Uterus (tissue), 4 donors: Measurements from ENCODE around the gene BTBD2. TPM values are rescaled to one million over a fixed set of nuclear protein-coding genes. Genes with fewer than 3 reads are reported as not detected.

Experiments used
- DNase-seq, 2 donors: peaks; one replicate each; pipeline ENCODE4 v3.0.0-alpha.2; 2019 to 2020
- H3K27ac ChIP-seq, 2 donors: fragments of 200-600 bp; sonication (generic); 1 replicate in 1 of 2; 2 replicates in 1 of 2; pipeline ENCODE4 v1.5.1; 2016 to 2018
- H3K27me3 ChIP-seq, 2 donors: fragments of 200-600 bp; sonication (generic); one replicate each; pipeline ENCODE4 v1.5.1; 2018 to 2019; ENCODE audit warnings: control low read depth in 1 of 2
- H3K36me3 ChIP-seq, 2 donors: fragments of 200-600 bp; sonication (generic); one replicate each; pipeline ENCODE4 v1.5.1; 2019; ENCODE audit warnings: control low read depth in 1 of 2
- H3K4me1 ChIP-seq, 2 donors: fragments of 200-600 bp; sonication (generic); one replicate each; pipeline ENCODE4 v1.5.1; 2018 to 2019; ENCODE audit warnings: control low read depth in 1 of 2
- H3K4me3 ChIP-seq, 2 donors: fragments of 200-600 bp; sonication (generic); 1 replicate in 1 of 2; 2 replicates in 1 of 2; pipeline ENCODE4 v1.5.1; 2018 to 2019; ENCODE audit warnings: mild to moderate bottlenecking in 1 of 2
- H3K9me3 ChIP-seq, 2 donors: fragments of 200-600 bp; sonication (generic); one replicate each; pipeline ENCODE4 v1.5.1; 2019; ENCODE audit warnings: control low read depth in 1 of 2
- POLR2A ChIP-seq, 2 donors: fragments of 450-650 bp; IDR thresholded peaks; one replicate each; pipeline ENCODE4 v1.6.1; 2016; ENCODE audit warnings: antibody characterized with exemption in 2 of 2, mild to moderate bottlenecking in 1 of 2, moderate library complexity in 1 of 2
- intact Hi-C: fragments of 100-400 bp; cut with DNase I; formaldehyde crosslinking; loops from one replicate; pipeline ENCODE4 v1.15.1; 2023; ENCODE audit warnings: low total_unique reads
- total RNA-seq, 4 donors: library from RNA; depleted of rRNA in 3 of 4; stranded (reverse); fragments of >200 nt in 3 of 4; gene quantifications; one replicate each; pipeline versions ENCODE4 v1.1.0 to v1.2.4, GENCODE V29; 2014 to 2023
- TF ChIP-seq, protein P1 (sequence below), 4 experiments: fragments of 200-600 bp in 2 of 4; fragments of 450-650 bp in 2 of 4; sonication (generic) in 2 of 4; IDR thresholded peaks; one replicate each; pipeline ENCODE4 v1.5.1; 2016 to 2019; ENCODE audit warnings: antibody characterized with exemption in 4 of 4, mild to moderate bottlenecking in 2 of 4, moderate library complexity in 1 of 4
- donor health status: DM: yes; HTN: yes; CAD: no.

BTBD2 gene
- total RNA-seq, 4 donors from 2014 or later: 48.2 to 105 (median 61.8) TPM

DNA sequence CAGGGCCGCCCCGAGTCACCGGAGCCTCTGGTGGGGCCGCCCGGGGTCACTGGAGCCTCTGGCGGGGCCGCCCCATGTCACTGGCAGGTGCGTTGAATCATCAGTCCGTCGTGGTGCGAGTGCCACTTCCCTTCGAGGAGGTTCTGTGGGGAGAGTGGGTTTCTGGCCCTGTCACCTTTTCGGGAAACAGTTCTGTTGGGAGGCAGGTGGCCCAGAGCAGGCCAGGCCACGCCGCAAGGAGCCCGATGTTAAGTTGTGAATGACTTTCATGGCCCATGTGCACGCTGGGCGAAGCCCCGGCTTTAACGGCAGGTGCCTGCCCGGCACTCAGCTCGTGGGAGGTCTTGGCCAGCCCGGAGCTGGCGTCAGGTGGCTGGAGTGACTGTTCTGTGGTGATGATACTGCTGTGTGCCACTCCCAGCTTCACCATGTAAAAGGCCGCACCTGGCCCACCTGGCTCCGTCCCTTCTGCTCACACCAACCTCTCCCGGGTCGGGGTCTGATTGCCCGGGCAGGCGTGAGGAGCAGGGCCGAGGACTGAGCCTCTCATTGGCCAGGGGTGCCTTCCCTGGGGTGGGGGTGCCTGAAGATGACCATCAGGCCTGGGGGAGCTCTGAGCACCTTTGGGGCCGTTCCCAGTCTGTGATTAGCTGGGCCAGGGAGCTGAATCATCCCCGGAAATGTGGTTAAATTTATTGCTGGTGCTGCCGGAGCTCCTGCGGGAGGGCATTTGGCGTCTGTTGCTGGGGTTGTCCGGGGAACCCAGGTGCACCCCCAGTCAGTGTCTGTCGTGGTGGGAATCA, 45.3 kb downstream of the BTBD2 start:
- no peaks in the 10 kb centered on the region for H3K4me1 ChIP-seq

DNA sequence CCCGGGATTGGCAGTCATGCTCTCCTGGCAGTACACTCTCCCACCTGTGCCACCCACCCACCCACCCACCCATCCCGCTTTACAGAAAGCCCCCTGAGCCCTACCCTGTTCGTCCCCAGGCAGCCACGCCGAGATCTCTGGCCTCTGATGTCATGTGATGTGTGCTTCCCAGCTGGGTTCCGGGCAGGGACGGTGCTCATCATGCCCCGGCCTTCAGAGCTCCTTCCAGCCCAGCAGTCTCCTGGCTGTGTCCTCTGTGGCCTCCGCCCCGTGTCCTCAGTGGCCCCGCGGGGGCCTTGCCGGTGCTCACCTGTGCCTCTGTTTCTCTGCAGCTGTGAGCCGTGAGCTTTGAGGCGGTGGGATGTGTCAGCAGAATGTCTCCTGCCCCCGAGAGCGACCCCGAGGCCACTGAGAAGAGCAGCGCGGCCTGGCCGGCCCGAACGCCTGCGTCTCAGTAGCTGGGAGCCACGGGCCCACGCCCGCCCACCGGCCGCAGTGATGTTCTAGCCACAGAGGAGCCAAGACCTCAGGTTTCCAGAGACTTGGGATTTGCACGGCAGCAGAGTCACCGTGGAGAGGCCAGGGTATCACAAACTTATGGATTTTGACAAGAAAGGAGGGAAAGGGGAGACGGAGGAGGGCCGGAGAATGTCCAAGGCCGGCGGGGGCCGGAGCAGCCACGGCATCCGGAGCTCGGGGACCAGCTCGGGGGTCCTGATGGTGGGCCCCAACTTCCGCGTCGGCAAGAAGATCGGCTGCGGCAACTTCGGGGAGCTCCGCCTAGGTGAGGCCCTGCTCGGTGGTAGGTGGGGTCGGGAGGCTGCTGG, 46.1 kb downstream of the BTBD2 start:
- H3K4me1 ChIP-seq: no peaks in the 10 kb centered on the region
- no peak overlapping the region for H3K4me3 ChIP-seq
- DNase-seq: no peak
- no peaks in the 10 kb centered on the region for H3K27me3 ChIP-seq
- no peak overlapping the region for H3K27ac ChIP-seq
- TF ChIP-seq POLR2A (IDR thresholded peaks at IDR 0.05): no peak
- TF ChIP-seq, protein P1, sequence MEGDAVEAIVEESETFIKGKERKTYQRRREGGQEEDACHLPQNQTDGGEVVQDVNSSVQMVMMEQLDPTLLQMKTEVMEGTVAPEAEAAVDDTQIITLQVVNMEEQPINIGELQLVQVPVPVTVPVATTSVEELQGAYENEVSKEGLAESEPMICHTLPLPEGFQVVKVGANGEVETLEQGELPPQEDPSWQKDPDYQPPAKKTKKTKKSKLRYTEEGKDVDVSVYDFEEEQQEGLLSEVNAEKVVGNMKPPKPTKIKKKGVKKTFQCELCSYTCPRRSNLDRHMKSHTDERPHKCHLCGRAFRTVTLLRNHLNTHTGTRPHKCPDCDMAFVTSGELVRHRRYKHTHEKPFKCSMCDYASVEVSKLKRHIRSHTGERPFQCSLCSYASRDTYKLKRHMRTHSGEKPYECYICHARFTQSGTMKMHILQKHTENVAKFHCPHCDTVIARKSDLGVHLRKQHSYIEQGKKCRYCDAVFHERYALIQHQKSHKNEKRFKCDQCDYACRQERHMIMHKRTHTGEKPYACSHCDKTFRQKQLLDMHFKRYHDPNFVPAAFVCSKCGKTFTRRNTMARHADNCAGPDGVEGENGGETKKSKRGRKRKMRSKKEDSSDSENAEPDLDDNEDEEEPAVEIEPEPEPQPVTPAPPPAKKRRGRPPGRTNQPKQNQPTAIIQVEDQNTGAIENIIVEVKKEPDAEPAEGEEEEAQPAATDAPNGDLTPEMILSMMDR (IDR thresholded peaks at IDR 0.05): no peak
- H3K9me3 ChIP-seq: no peaks in the 10 kb centered on the region
- no peaks in the 10 kb centered on the region for H3K36me3 ChIP-seq
- intact Hi-C loops: no loop called here

More for the DNA sequence above, 45.3 kb downstream of the BTBD2 start:
- H3K36me3 ChIP-seq: no peaks in the 10 kb centered on the region
- no peak for DNase-seq
- no peaks in the 10 kb centered on the region for H3K27me3 ChIP-seq
- no peak overlapping the region for H3K27ac ChIP-seq
- no peak overlapping the region for H3K4me3 ChIP-seq
- H3K9me3 ChIP-seq: no peaks in the 10 kb centered on the region
- intact Hi-C loops: no loop called here
- TF ChIP-seq, protein P1 (IDR thresholded peaks at IDR 0.05): no peak
- TF ChIP-seq POLR2A (IDR thresholded peaks at IDR 0.05): no peak

DNA sequence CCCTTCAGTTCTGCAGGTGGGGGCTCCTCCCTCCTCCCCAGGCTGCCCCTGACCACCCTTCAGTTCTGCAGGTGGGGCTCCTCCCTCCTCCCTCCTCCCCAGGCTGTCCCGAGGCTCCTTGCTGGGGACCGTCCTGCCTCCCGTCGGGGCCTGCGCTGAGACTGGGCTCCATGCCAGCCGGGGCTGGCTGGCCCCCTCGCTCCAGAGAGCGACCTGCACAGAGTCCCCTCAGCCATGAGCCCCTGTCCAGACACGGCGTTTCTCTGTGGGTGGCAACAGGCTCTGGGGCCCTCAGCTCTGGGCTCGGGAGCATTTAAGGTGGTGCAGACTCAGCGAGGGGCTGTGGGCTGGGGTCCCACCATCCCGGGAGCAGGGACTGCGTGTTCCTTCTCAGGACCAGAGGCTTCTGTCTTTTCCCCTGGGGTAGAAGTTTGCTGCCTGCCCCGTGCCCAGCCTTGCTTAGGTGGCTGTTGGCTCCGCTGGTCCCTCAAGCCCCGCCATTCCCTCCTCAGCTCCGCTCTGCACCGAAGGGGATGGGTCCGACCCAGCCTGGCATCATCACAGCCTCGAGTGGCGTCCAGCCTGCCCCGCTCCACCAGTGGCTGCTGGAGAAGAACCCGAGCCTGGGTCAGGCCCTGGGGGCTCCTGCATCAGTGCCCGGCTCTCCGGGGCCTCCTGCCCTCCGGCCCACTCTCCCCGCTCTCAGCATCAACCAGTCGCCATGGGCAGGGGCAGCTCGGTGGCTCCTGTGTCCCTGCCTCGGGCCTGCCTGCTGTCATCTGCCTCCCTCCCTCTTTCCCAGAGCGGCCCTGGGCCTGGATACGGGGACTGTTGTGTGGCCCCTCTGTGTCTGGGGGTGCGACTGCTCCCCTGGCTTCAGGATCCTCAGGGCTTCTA, 47.0 kb downstream of the BTBD2 start:
- Histone ChIP-seq H3K4me1 (no peaks in the 10 kb centered on the region), H3K9me3 (no peaks in the 10 kb centered on the region), H3K4me3 (no peak overlapping the region), H3K27me3 (no peaks in the 10 kb centered on the region), H3K36me3 (no peaks in the 10 kb centered on the region), H3K27ac (no peak overlapping the region)
- TF ChIP-seq, protein P1 (IDR thresholded peaks at IDR 0.05): no peak
- TF ChIP-seq POLR2A (IDR thresholded peaks at IDR 0.05): no peak
- no peak for DNase-seq
- intact Hi-C loops: no loop called here

DNA sequence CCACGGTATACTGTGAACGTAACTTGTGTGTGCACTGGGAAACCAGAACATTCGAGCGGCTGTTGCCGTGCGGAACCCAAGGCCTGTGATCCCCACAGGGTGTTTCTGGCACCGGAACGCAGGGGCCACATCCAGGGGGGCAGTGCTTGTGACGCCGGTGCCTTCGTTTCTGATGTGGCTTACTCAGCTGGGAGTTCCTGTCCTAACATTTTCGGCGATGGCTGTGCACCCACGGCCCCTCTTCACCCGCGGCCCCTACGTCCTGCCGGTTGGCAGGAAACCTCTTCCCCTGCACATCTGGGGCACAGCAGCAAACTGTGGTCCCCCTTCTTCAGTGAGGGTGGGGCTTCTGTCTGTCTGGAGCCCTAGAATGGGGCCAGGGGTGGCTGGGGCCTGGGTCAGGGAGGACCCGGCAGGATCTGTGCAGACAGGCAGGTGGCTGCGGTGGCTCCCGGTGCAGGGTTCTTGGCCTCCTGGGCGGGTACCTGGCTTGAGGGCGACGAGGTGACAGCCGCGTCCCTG, 48.4 kb downstream of the BTBD2 start:
- no peak overlapping the region for H3K4me3 ChIP-seq
- no peaks in the 10 kb centered on the region for H3K9me3 ChIP-seq
- H3K4me1 ChIP-seq: no peaks in the 10 kb centered on the region
- no peak overlapping the region for H3K27ac ChIP-seq
- DNase-seq: no peak
- TF ChIP-seq, protein P1 (IDR thresholded peaks at IDR 0.05): no peak
- TF ChIP-seq POLR2A (IDR thresholded peaks at IDR 0.05): no peak
- no peaks in the 10 kb centered on the region for H3K27me3 ChIP-seq
- intact Hi-C loops: no loop called here
- H3K36me3 ChIP-seq: no peaks in the 10 kb centered on the region
